Vagina (tissue), 2 donors: ENCODE measurements around the gene BRD3.

Experiments
- POLR2A ChIP-seq, 2 donors: fragments of 450-650 bp; IDR thresholded peaks; one replicate each; pipeline ENCODE4 v1.6.1; 2017; ENCODE audit warnings: antibody characterized with exemption in 2 of 2, mild to moderate bottlenecking in 2 of 2, moderate library complexity in 2 of 2
- POLR2AphosphoS5 ChIP-seq, 2 donors: sonication (generic); formaldehyde crosslinking; IDR thresholded peaks; one replicate each; pipeline ENCODE4 v1.9.0; 2017; ENCODE audit warnings: antibody characterized with exemption in 2 of 2, mild to moderate bottlenecking in 2 of 2, low read depth in 1 of 2; ENCODE audit not compliant: insufficient read depth in 1 of 2
- TF ChIP-seq, protein P1 (sequence below), 3 experiments: fragments of 450-650 bp in 2 of 3; fragments of 200-600 bp in 1 of 3; sonication (generic) in 1 of 3; IDR thresholded peaks; one replicate each; pipeline ENCODE4 v1.5.1; 2017 to 2019; ENCODE audit warnings: antibody characterized with exemption in 3 of 3, mild to moderate bottlenecking in 2 of 3, moderate library complexity in 2 of 3

DNA sequence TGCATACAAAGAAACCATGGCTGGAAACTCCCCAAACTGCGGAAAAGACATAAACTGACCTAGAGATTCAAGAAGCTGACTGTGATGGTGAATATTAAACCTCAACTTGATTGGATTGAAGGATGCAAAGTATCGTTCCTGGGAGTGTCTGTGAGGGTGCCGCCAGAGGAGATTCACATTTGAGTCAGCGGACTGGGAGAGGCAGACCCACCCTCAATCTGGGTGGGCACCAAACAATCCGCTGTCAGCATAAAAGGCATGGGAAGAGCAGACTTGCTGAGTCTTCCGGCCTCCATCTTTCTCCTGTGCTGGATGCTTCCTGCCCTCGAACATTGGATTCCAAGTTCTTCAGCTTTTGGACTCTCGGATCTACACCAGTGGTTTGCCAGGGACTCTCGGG is 43.2 kb upstream of the BRD3 start:
- TF ChIP-seq, protein P1, sequence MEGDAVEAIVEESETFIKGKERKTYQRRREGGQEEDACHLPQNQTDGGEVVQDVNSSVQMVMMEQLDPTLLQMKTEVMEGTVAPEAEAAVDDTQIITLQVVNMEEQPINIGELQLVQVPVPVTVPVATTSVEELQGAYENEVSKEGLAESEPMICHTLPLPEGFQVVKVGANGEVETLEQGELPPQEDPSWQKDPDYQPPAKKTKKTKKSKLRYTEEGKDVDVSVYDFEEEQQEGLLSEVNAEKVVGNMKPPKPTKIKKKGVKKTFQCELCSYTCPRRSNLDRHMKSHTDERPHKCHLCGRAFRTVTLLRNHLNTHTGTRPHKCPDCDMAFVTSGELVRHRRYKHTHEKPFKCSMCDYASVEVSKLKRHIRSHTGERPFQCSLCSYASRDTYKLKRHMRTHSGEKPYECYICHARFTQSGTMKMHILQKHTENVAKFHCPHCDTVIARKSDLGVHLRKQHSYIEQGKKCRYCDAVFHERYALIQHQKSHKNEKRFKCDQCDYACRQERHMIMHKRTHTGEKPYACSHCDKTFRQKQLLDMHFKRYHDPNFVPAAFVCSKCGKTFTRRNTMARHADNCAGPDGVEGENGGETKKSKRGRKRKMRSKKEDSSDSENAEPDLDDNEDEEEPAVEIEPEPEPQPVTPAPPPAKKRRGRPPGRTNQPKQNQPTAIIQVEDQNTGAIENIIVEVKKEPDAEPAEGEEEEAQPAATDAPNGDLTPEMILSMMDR (IDR thresholded peaks at IDR 0.05), result no peak
- no peak for TF ChIP-seq POLR2A (IDR thresholded peaks at IDR 0.05)
- TF ChIP-seq POLR2AphosphoS5 (IDR thresholded peaks at IDR 0.05; ENCODE audit: insufficient read depth in 1 of 2, low read depth in 1 of 2), result no peak
